ENCODE data around the gene ZNF672.

Gene ZNF672

DNA sequence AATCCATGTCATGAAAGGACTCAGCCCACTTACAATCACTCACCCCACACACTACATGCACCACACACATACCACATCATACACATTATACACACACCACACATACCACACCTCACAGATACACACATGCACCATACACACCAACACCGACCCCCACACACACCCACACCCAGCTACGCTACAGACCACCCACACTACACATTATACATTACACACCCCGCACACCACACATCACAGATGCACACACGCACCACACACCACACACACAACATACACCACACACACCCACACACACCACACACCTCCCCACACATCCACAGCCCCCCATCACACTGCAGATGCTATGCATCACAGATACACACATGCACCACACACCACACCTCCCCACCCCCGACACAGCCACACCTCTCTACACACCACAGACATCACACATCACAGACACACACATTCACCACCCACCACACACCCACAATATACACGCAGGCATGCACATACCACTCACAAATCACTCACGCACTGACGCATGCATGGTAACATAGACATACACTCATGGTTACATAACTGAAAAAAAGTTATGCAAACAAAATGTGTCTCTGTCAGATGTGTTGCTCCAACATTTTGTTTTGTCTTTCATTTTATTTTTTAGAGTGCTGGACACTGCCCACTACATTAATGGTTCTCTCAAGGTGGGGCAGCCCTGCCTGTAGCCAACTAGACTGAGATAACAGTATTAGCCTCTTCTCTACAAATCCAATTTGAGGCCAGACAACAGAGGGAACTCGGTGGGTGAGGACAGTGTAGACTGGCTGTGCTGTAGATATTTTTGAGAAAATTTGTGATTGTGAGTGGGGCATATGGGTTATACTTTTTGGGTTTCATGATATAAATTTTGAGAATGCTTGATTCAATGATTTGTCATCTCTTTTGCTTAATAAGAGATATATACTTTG, 52.8 kb downstream of the ZNF672 start:
- no peak for DNase-seq (ENCODE audit: low spot score)

DNA sequence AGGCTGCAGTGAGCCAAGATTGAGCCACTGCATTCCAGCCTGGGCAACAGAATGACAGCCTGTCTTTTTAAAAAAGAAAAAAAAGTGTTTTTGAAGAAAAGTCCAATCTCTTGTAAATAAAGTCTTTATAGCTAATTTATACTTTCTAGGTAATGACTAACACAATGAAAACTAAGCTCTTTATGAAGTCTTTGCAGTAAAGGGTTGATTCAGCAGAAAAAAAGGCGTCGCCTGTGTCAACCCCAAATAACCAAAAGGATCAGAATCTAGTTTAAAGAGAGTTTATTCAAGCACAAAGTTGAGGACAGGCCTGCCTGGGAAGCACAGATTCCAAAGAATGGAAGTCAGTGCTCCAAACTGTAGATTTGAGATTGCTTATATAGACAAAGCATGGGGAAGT, 53.7 kb downstream of the ZNF672 start:
- no peak for DNase-seq (ENCODE audit: low spot score)

DNA sequence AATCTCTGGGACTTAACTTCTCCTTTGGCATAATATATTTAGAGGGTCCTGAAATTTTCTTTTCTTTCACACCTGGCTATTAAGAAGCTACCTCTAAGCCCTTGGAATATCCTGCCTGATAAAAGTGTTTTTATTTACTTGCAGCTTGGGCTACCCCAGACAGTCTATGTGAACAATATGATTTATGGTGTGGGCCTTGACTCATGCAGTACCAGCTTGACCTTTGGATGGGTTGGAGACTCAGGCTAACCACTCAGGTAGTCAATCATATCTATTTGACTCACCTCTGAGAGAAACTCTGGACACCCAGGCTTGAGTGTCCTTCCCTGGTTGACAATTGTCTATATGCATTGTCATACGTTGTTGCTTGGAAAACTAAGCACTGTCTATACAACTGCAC, 54.6 kb downstream of the ZNF672 start:
- DNase-seq (ENCODE audit: low spot score), result no peak

DNA sequence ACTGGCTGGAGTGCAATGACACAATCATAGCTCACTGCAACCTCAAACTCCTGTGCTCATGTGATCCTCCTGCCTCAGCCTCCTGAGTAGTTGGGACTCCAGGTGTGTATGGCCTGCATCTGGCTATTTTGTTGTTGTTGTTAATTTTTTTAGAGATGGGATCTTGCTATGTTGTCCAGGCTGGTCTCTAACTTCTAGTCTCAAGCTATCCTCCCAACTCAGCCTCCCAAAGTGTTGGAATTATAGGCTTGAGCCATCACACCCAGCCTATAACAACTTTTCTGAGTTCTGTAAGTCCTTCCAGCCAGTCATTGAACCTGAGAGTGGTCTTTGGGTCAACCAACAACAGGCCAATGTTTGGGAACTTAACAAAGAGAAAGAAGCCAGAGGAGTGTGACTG, 56.8 kb downstream of the ZNF672 start:
- DNase-seq (ENCODE audit: low spot score), result no peak

DNA sequence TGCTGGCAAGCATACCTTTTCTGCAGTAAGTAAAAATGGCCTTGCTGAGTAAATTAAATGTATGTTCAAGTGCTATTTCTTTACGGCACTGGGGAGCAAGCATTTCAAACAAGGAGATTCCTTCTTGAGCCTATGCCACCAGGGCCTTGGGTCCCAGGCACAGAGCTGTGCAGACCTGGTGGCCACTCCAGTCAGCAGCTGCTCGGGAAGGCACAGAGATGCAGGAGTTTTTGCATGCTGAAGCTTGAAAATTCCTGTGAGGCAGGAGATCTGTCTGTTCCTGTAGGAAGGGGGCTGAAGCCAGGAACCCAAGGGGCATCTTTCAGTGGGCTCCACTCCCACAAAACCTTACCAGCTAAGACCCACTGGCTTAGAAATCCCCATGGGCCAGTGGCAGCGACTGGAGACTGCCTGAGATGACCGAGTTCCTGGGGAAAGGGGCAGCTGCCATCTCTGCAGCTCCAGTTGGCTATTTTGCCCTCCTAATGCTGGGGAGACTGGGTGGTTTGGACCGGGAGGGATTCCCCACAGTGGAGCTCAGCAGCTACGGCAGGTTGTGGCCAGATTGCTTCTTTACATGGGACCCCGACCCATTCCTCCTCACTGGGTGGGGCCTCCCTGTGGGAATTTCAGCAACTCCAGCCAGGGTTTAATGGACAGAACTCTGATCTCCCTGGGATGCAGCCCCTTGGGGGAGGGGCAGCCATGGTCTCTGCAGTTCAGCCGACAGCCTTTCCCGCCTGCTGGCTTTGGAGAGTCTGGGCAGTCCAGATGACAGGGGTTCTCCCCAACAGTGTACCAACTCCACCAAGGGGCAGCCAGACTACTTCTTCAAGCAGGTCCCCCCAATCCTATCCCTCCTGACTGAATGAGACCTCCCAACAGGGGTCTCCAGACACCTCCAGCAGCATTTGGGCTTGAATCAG, 59.7 kb downstream of the ZNF672 start:
- DNase-seq (ENCODE audit: low spot score), result no peak
